Progenitor cell of endocrine pancreas (in vitro differentiated cells): Measurements from ENCODE around the gene LAMC1. TPM values are rescaled to one million over a fixed set of nuclear protein-coding genes. Genes with fewer than 3 reads are reported as not detected.
A peak's percentile ranks its signal among the peaks of the same experiment; 100 is the strongest.

ENCODE experiments used
- DNase-seq: peaks from one replicate; pipeline ENCODE4 v3.0.0; 2021; ENCODE audit warnings: low spot score; ENCODE audit not compliant: unreplicated experiment
- H3K27ac Mint-ChIP-seq: 2 replicates; pipeline ENCODE4 v1.8.0; 2021; ENCODE audit warnings: mild to moderate bottlenecking, moderate library complexity, mixed read lengths
- H3K27me3 Mint-ChIP-seq: 2 replicates; pipeline ENCODE4 v1.8.0; 2021; ENCODE audit warnings: mixed read lengths
- H3K36me3 Mint-ChIP-seq: 2 replicates; pipeline ENCODE4 v1.8.0; 2022; ENCODE audit warnings: mixed read lengths; ENCODE audit not compliant: insufficient read depth
- H3K4me1 Mint-ChIP-seq: 2 replicates; pipeline ENCODE4 v1.8.0; 2021; ENCODE audit warnings: low read depth, mixed read lengths
- H3K4me3 Mint-ChIP-seq: 2 replicates; pipeline ENCODE4 v1.8.0; 2021; ENCODE audit warnings: low read depth, mild to moderate bottlenecking, moderate library complexity, mixed read lengths
- H3K9me3 Mint-ChIP-seq: 2 replicates; pipeline ENCODE4 v1.8.0; 2021; ENCODE audit warnings: low read depth, mixed read lengths
- total RNA-seq: library from RNA; stranded (reverse); gene quantifications from 2 replicates; pipeline ENCODE4 v1.2.1, GENCODE V29; 2021
- TF ChIP-seq, protein P1 (sequence below): fragments of 200-600 bp; sonication (generic); IDR thresholded peaks from one replicate; pipeline ENCODE4 v1.5.0; 2021; ENCODE audit warnings: antibody characterized with exemption, mild to moderate bottlenecking; ENCODE audit not compliant: unreplicated experiment

LAMC1 gene
- total RNA-seq, 1 donor from 2014 or later: 72.9 TPM

DNA sequence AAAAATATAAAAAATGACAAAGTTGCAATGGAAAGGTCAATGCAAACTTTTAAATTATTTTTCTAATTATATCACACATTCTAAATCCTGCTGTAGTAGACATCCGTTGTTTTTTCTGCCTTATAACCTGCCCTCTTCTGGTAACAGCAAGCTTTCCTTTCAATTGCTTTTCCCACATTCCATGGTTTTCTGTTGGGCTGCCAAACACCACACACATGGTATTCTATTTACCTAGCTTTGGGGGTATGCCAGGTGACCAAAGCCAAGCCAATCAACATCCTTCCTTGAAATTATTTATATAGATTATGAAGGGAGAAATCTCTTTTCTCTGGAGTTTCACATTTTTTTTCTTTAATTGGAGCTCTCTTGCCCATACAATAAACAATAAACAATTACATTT lies 3.4 kb upstream of the LAMC1 start:
- H3K27me3 Mint-ChIP-seq: no peaks in the 10 kb centered on the region
- H3K4me3 Mint-ChIP-seq: no peak overlapping the region
- peaks cover 4% of the 10 kb centered on the region for H3K9me3 Mint-ChIP-seq
- H3K4me1 Mint-ChIP-seq: peaks cover 15% of the 10 kb centered on the region
- no peaks in the 10 kb centered on the region for H3K36me3 Mint-ChIP-seq
- no peak overlapping the region for H3K27ac Mint-ChIP-seq
- no peak for DNase-seq
- TF ChIP-seq, protein P1, sequence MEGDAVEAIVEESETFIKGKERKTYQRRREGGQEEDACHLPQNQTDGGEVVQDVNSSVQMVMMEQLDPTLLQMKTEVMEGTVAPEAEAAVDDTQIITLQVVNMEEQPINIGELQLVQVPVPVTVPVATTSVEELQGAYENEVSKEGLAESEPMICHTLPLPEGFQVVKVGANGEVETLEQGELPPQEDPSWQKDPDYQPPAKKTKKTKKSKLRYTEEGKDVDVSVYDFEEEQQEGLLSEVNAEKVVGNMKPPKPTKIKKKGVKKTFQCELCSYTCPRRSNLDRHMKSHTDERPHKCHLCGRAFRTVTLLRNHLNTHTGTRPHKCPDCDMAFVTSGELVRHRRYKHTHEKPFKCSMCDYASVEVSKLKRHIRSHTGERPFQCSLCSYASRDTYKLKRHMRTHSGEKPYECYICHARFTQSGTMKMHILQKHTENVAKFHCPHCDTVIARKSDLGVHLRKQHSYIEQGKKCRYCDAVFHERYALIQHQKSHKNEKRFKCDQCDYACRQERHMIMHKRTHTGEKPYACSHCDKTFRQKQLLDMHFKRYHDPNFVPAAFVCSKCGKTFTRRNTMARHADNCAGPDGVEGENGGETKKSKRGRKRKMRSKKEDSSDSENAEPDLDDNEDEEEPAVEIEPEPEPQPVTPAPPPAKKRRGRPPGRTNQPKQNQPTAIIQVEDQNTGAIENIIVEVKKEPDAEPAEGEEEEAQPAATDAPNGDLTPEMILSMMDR: no peak

DNA sequence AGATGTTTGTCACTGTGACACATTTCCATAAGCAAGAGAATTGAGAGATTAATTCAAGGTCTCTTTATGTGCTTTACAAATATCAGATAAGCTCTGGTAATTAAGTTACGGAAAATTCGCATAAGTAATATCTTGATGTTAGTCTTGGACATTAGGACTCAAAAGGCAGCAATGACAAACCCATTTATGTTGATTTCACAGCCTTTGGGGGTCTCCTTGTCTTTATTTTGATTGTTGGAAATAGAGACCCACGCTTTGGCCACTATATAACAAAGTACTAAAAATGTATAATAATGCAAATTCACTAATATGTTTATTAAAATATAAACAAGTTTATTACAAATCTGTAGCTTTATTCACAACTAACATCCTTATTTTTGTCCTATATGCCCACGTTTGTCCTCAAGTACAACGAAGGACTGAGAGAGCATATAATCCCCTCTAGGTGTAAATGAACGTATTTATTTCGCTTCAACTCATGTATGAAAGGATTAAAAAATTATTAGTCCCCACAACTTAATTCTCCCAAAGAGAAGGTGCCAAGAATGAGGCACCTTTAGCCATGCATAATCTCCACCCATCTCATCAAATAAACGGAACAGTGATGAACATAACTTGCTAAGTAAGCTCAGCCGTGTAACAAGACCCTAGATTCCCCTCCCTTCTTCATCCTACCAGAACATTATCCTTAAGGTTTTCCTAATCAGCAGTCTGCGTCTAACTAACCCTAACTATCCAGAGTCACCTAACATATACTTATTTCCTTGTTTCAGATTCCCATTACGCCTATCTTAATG lies 1.6 kb upstream of the LAMC1 start:
- peaks cover 4% of the 10 kb centered on the region for H3K9me3 Mint-ChIP-seq
- H3K4me3 Mint-ChIP-seq: peak overlapping the region; percentile 81
- TF ChIP-seq, protein P1: no peak
- peak overlapping the region; percentile 97 for H3K27ac Mint-ChIP-seq
- DNase-seq: no peak
- no peaks in the 10 kb centered on the region for H3K27me3 Mint-ChIP-seq
- H3K4me1 Mint-ChIP-seq: peaks cover 31% of the 10 kb centered on the region
- H3K36me3 Mint-ChIP-seq: no peaks in the 10 kb centered on the region

DNA sequence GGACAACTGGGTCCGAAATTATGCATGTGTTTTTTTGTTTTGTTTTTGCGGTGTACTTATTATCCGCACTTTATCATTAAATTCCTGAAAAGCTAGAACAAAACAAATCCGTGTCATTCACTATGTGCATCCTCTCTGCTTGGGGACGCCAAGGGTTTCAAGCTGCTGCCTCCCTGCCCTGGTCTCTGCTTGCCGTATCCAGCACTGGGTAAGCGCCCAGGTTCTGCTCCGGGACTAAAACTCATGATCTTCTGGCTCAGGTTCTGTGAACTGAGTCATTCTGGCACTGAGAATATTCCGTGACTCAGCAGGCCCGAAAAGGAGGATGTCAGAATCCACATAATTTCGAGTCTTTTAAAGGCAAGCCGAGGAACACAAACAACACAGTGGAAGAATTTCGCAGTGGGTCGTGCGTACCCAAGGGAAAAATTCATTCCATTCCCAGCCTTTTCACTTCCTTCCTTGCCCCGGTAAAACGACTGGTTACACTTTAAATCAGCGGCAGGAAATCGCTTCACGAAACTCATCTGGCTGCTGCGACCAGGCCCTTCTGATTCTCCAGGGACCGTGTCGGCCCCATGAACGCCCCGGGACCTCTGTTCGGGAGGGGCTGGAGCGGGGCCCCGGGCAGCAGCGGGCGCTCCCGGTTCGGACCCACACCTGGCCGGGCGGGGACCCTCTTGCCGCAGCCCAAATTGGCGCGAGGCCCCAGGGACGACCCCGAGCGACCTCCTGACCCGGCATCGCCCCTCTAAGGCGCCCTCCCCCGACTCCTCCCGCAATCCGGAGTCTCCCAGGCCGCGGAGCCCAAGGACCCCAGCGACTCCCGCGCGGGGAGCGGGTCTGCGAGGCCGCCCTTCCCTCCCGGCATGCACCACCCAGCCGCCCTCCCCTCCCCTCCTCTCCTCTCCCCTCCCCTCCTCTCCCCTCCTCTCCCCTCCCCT lies 746 bp upstream of the LAMC1 start:
- TF ChIP-seq, protein P1: no peak
- no peaks in the 10 kb centered on the region for H3K27me3 Mint-ChIP-seq
- H3K4me1 Mint-ChIP-seq: peaks cover 31% of the 10 kb centered on the region
- peak; percentile 72 for DNase-seq
- peaks cover 4% of the 10 kb centered on the region for H3K9me3 Mint-ChIP-seq
- H3K36me3 Mint-ChIP-seq: no peaks in the 10 kb centered on the region
- peak overlapping the region; percentile 81 for H3K4me3 Mint-ChIP-seq
- H3K27ac Mint-ChIP-seq: peak overlapping the region; percentile 97

DNA sequence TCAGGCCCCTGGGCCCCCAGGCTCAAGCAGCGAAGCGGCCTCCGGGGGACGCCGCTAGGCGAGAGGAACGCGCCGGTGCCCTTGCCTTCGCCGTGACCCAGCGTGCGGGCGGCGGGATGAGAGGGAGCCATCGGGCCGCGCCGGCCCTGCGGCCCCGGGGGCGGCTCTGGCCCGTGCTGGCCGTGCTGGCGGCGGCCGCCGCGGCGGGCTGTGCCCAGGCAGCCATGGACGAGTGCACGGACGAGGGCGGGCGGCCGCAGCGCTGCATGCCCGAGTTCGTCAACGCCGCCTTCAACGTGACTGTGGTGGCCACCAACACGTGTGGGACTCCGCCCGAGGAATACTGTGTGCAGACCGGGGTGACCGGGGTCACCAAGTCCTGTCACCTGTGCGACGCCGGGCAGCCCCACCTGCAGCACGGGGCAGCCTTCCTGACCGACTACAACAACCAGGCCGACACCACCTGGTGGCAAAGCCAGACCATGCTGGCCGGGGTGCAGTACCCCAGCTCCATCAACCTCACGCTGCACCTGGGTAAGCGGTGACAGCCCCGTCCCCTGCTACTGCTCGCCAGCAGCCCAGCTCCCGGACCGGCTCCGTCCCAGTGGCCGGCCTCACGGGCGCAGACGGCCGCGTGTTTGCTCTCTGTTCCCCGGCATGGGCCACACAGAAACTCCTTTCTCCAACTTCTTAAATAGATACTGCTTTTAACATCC lies 539 bp downstream of the LAMC1 start:
- Mint-ChIP-seq H3K27me3 (no peaks in the 10 kb centered on the region), H3K36me3 (no peaks in the 10 kb centered on the region), H3K9me3 (no peaks in the 10 kb centered on the region), H3K4me3 (peak overlapping the region; percentile 89), H3K27ac (peak overlapping the region; percentile 80), H3K4me1 (peaks cover 34% of the 10 kb centered on the region)
- DNase-seq: peak; percentile 82
- TF ChIP-seq, protein P1: peak; percentile 70
